NCI-H524 (cell line): Measurements from ENCODE around the gene RNF4.
"Not testable (repeated sequence)": the region's sequence is repeated elsewhere in the genome, so short reads cannot be mapped to it uniquely, and the experiment has no call there.

Source experiments
- DNase-seq, 2 experiments: peaks; one replicate each; lab custom pipeline; 2025; lab: John Stamatoyannopoulos, UW

RNF4 gene

DNA sequence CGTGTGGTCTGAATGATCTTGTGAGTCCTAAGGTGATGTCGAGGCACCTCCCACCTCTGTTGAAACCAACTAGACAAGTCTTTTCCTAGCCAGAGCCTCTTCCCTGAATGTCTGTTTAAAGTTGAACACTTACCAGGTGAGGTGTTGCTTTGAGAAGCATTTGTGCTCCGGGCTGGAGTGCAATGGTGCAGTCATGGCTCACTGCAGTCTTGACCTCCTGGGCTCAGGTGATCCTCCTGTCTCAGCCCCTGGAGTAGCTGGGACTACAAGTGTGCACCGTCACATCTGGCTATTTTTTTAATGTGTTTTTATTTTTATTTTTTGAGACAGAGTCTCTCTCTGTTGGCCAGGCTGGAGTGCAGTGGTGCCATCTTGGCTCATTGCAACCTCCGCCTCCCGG is 18.1 kb downstream of the RNF4 start:
- DNase-seq, result no peak

DNA sequence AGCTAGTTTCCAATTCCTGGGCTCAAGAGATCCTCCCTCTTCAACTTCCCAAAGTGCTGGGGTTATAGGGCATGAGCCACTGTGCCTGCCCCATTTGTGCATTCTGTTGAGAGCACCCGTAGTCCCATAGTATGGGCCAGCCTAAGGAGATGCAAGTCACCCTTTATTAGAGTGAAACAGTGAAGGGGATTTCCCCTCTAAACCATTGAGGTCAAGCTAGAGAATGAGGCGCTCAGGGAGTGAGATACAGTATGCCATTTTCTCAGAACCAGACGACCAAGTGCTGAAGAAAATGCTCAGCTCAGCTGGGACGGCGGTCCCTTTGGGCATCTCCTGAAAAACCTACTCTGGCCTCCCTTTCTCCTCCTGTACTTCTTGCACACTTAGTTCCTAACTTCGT is 18.7 kb downstream of the RNF4 start:
- no peak for DNase-seq

GRCh38 chr4:2489081-2489805 is 20.3 kb downstream of the RNF4 start:
- DNase-seq, result no peak

- no peak for DNase-seq
Observed at GRCh38 chr4:2489841-2490552, 21.1 kb downstream of the RNF4 start.

DNA sequence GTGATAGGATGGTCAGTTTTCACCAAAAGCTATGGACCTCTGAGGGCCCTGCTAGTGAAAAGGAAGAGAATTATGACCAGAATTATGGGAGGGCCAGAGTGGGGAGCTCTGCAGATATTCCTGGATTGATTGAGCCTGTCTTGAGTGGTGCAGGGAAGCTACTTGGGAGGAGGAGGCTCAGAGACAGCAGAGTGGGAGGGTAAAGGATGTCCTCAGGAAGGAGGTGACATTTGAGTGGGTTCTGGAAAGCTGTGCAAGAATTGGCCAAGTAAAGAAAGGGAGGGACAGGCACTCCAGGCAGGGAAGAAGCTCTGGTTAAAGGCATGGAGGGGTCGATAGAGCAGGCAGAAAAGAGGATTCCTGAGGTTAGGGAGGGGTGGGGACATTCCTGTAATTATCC is 24.1 kb downstream of the RNF4 start:
- no peak for DNase-seq

GRCh38 chr4:2494992-2495391 is 26.1 kb downstream of the RNF4 start:
- no peak for DNase-seq

- DNase-seq, result no peak
Observed at GRCh38 chr4:2497324-2497723, 28.4 kb downstream of the RNF4 start.

GRCh38 chr4:2497931-2498330 is 29.0 kb downstream of the RNF4 start:
- DNase-seq, result no peak

GRCh38 chr4:2500547-2500946 is 31.6 kb downstream of the RNF4 start:
- DNase-seq, result no peak

DNA sequence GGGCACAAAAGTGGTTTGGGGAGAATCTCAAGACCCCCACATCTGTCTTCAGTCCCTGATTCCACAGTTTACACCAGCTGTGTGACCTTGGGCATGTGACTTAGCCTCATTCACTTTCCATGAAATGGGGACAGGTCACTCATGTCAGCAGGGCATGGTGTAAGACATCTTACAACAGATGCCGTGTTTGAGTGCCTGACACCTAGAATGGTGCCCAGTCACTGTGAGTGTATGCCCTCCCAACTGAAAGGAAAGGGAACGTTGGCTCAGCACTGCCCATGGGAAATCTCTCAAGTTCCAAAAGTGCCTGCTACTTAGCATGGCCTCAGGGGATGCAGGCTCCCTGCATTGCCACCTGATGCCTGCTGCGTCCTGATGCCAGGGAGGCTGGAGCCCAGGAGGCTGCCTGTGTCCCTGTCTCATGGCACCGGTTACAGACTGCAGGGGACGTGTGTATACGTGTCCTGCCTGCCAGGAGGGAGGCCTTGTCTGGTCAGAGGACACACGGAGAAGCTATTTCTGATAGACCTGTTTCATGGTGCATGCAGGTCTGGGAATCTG is 32.2 kb downstream of the RNF4 start:
- DNase-seq, result no peak

- DNase-seq, result no peak
Observed at GRCh38 chr4:2503809-2504208, 34.9 kb downstream of the RNF4 start.

GRCh38 chr4:2507259-2507658 is 38.4 kb downstream of the RNF4 start:
- DNase-seq, result no peak

DNA sequence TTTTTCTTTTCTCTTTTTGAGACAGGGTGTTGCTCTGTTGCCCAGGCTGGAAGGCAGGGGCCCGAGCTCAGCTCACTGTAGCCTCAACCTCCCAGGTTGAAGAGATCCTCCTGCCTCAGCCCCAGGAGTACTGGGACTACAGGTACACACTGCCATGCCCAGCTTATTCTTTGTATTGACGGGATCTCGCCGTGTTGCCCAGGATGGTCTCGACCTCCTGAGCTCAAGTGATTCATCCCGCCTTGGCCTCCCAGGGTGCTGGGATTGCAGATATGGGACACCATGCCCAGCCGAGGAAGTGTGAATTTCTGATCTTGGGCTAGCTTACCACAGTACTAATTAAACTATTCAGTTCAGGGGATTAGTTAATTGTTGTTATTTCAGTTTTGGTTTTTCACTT is 38.9 kb downstream of the RNF4 start:
- DNase-seq, result no peak

- no peak for DNase-seq
Observed at GRCh38 chr4:2510351-2511259, 41.7 kb downstream of the RNF4 start.

GRCh38 chr4:2511645-2512131 is 42.8 kb downstream of the RNF4 start:
- DNase-seq, result no peak

DNA sequence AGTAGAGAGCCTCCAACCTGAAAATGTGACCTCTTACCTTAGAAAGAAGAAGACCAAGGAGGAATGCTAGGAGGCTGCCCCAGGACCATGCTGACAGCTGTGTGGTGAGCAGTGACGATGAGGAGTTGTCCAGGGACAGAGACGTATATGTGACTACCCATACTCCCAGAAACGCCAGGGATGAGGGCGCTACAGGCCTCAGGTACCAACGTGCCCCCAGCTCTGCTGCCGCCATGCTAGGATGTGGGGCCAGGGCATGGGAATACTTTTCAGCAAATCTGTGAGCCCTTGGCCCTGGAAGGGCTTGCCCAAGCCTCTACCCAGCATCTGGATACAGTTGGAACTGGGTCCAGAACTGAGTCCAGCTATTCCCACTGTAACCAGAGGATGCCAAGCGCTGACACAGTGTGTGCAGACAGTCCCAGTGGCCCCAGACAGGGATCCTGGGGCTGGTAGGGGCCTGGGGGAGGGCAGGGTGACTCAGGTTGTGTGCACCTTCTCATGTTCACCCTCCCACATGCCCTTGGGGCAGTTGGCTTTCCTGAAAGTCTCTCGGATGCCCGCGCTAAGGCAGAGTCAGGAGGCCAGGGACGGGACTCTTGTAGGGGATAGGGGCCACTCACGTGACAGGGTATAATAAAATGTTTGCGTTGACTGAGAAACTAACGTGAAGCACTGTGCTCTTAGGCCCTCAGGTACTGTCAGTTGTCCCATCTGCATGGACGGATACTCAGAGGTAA is 43.7 kb downstream of the RNF4 start:
- no peak for DNase-seq

GRCh38 chr4:2514193-2514592 is 45.3 kb downstream of the RNF4 start:
- not testable (repeated sequence) for DNase-seq

GRCh38 chr4:2514944-2515343 is 46.0 kb downstream of the RNF4 start:
- not testable (repeated sequence) for DNase-seq

DNA sequence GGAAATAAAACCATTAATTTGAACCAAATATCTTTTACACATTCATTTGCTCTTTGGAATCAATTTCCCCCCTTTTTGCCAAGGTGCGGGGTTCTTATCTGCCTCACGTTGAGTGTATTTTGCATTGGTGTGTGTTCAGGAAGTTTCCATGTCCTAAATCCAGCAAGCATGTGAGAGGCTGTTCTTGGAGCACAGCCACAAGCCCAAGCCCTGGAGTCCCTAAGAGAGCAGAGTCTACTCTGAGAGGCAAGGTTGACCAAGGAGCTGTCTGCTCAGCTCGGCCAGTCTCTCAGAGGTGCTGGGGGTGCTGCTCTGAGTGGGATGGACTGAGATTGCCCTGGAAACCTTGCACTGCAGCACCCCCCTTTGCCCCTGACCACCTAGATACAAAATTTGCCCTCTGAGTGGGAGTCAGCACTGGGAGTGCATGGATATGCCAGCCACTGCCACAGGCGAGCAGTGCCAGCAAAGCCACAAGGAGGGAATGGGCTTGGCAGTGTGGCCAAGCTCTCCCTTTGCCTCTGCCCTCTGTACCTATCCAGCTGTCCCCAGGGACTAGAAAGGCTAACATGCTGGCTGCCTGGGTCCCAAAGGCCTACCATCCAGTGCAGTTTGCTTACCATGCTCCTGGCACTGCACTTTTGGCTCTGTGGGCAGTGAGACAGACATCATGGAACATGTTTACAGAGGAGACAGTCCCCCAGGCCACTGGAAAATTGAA is 47.1 kb downstream of the RNF4 start:
- no peak for DNase-seq

DNA sequence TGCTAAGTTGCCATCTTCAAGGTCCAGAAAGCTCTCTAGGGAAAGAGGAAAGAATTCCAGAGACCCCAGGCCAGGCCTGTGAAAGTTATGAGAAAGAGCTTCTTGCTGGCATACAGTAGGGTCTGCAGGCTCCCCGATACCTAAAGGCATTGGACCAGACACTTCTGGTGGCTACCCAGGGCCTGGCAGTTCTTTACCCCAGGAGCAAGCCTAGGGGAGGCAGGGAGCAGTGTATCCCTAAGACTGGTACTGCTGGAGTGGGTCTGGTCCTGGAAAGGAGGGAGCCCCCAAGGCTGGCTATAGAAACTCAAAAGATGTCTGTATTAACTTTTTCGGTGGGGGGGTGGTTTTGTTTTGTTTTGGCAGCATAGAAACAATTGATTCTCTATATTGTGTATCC is 47.7 kb downstream of the RNF4 start:
- no peak for DNase-seq

DNA sequence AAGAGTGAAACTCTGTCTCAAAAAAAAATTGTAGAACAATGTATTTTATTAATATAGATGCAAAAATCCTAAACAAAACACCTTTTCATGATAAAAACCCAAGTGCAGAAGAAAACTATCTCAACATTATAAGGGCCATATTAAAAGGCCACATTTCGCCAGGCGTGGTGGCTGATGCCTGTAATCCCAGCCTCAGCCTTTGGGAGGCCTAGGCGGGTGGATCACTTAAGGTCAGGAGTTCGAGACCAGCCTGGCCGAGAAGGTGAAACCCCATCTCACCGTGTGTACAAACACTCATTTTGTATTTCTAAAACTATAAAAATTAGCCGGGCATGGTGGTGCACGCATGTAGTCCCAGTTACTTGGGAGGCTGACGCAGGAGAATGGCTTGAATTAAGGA is 57.7 kb downstream of the RNF4 start:
- no peak for DNase-seq
